UCSD-AML1 (cell line): ENCODE results near the gene AMPH.

Experiments
- DNase-seq: peaks from one replicate; lab custom pipeline; 2025; ENCODE audit not compliant: unreplicated experiment; lab: John Stamatoyannopoulos, UW

The AMPH gene

GRCh38 chr7:38463277-38464225, 167.6 kb downstream of the AMPH start:
- DNase-seq, result peak; percentile 12

- no peak for DNase-seq
These were observed 168.4 kb downstream of the AMPH start for GRCh38 chr7:38462819-38463218.

GRCh38 chr7:38461887-38462286, 169.3 kb downstream of the AMPH start:
- no peak for DNase-seq

- DNase-seq, result no peak
These were observed 177.3 kb downstream of the AMPH start for GRCh38 chr7:38453826-38454225.

GRCh38 chr7:38453168-38453567, 178.0 kb downstream of the AMPH start:
- no peak for DNase-seq

- no peak for DNase-seq
These were observed 178.5 kb downstream of the AMPH start for GRCh38 chr7:38452681-38453108.

- no peak for DNase-seq
These were observed 179.3 kb downstream of the AMPH start for GRCh38 chr7:38451840-38452239.

- DNase-seq, result no peak
These were observed 182.5 kb downstream of the AMPH start for GRCh38 chr7:38448584-38449234.

- no peak for DNase-seq
These were observed 183.1 kb downstream of the AMPH start for GRCh38 chr7:38448054-38448453.

GRCh38 chr7:38438970-38439369, 192.2 kb downstream of the AMPH start:
- DNase-seq, result no peak

GRCh38 chr7:38432671-38433070, 198.5 kb downstream of the AMPH start:
- no peak for DNase-seq

GRCh38 chr7:38432080-38432479, 199.1 kb downstream of the AMPH start:
- DNase-seq, result no peak

GRCh38 chr7:38429057-38429456, 202.1 kb downstream of the AMPH start:
- DNase-seq, result no peak

- DNase-seq, result no peak
These were observed 203.1 kb downstream of the AMPH start for GRCh38 chr7:38428041-38428440.

GRCh38 chr7:38427279-38427955, 203.8 kb downstream of the AMPH start:
- DNase-seq, result no peak

- DNase-seq, result no peak
These were observed 205.7 kb downstream of the AMPH start for GRCh38 chr7:38425509-38425908.

GRCh38 chr7:38424750-38425463, 206.3 kb downstream of the AMPH start:
- DNase-seq, result no peak

GRCh38 chr7:38413784-38414183, 217.4 kb downstream of the AMPH start:
- DNase-seq, result no peak

- no peak for DNase-seq
These were observed 219.8 kb downstream of the AMPH start for GRCh38 chr7:38411404-38411803.

GRCh38 chr7:38410056-38410455, 221.1 kb downstream of the AMPH start:
- DNase-seq, result no peak

GRCh38 chr7:38409531-38409930, 221.6 kb downstream of the AMPH start:
- DNase-seq, result no peak
